ENCODE data around the gene CERS3. TPM values are rescaled to one million over a fixed set of nuclear protein-coding genes. Genes with fewer than 3 reads are reported as not detected.

Gene CERS3
- total and polyA plus RNA-seq, 8 donors, result 0.04 to 0.53 (median 0.15) TPM; not detected in 2

GRCh38 chr15:100464888-100465287 lies 63.9 kb downstream of the CERS3 start:
- H3K9me3 ChIP-seq, result no peaks in the 10 kb centered on the region
- H3K27ac ChIP-seq, result no peak overlapping the region
- H3K4me1 ChIP-seq, result no peaks in the 10 kb centered on the region
- no peaks in the 10 kb centered on the region for H3K36me3 ChIP-seq
- intact Hi-C loops (cut with DNase I), result no loop called here
- DNase-seq (no peak), ATAC-seq (peak; percentile 78)
- no peak overlapping the region for H3K4me3 ChIP-seq
- no peaks in the 10 kb centered on the region for H3K27me3 ChIP-seq
- TF ChIP-seq CTCF (IDR thresholded peaks at IDR 0.05), result no peak

GRCh38 chr15:100464256-100464655 lies 64.5 kb downstream of the CERS3 start:
- DNase-seq (no peak), ATAC-seq (no peak)
- no peaks in the 10 kb centered on the region for H3K36me3 ChIP-seq
- H3K4me1 ChIP-seq, result no peaks in the 10 kb centered on the region
- no peaks in the 10 kb centered on the region for H3K27me3 ChIP-seq
- intact Hi-C loops (cut with DNase I), result no loop called here
- H3K4me3 ChIP-seq, result no peak overlapping the region
- no peak for TF ChIP-seq CTCF (IDR thresholded peaks at IDR 0.05)
- no peak overlapping the region for H3K27ac ChIP-seq
- no peaks in the 10 kb centered on the region for H3K9me3 ChIP-seq

GRCh38 chr15:100463515-100463914 lies 65.2 kb downstream of the CERS3 start:
- H3K27ac ChIP-seq, result no peak overlapping the region
- DNase-seq (no peak), ATAC-seq (no peak)
- no peaks in the 10 kb centered on the region for H3K27me3 ChIP-seq
- H3K4me3 ChIP-seq, result no peak overlapping the region
- H3K36me3 ChIP-seq, result no peaks in the 10 kb centered on the region
- H3K9me3 ChIP-seq, result peaks cover 0 to 4% of the 10 kb centered on the region in 2 donors
- no peak for TF ChIP-seq CTCF (IDR thresholded peaks at IDR 0.05)
- intact Hi-C loops (cut with DNase I), result no loop called here
- H3K4me1 ChIP-seq, result no peaks in the 10 kb centered on the region

- intact Hi-C loops (cut with DNase I), result no loop called here
- Histone ChIP-seq H3K4me1 (no peaks in the 10 kb centered on the region), H3K4me3 (no peak overlapping the region), H3K27me3 (no peaks in the 10 kb centered on the region), H3K9me3 (peaks cover 0 to 28% of the 10 kb centered on the region in 2 donors), H3K36me3 (no peaks in the 10 kb centered on the region), H3K27ac (no peak overlapping the region)
- DNase-seq (no peak), ATAC-seq (no peak)
- TF ChIP-seq CTCF (IDR thresholded peaks at IDR 0.05), result no peak
Measured at GRCh38 chr15:100461049-100461448, 67.7 kb downstream of the CERS3 start.

- Histone ChIP-seq H3K4me3 (no peak overlapping the region), H3K9me3 (peaks cover 0 to 37% of the 10 kb centered on the region in 2 donors), H3K27ac (no peak overlapping the region), H3K36me3 (no peaks in the 10 kb centered on the region), H3K27me3 (no peaks in the 10 kb centered on the region), H3K4me1 (no peaks in the 10 kb centered on the region)
- DNase-seq (no peak), ATAC-seq (no peak)
- intact Hi-C loops (cut with DNase I), result no loop called here
- TF ChIP-seq CTCF (IDR thresholded peaks at IDR 0.05), result no peak
Measured at GRCh38 chr15:100457201-100457600, 71.5 kb downstream of the CERS3 start.

Data from left lung (tissue), 10 donors.